ENCODE data around the gene ZNF507. TPM values are rescaled to one million over a fixed set of nuclear protein-coding genes. Genes with fewer than 3 reads are reported as not detected.
"Not testable (repeated sequence)": the region's sequence is repeated elsewhere in the genome, so short reads cannot be mapped to it uniquely, and the experiment has no call there.

ZNF507 gene
- total and polyA plus RNA-seq, 7 donors: 4.7 to 25.0 (median 23.2) TPM

- no peak for TF ChIP-seq CTCF (IDR thresholded peaks at IDR 0.05)
- H3K36me3 ChIP-seq (ENCODE audit: insufficient read depth in 1 of 2, low read depth in 1 of 2): peaks cover 0 to 38% of the 10 kb centered on the region in 2 donors
- intact Hi-C loops (cut with DNase I): no loop called here
- 55 to 72% (median 66%) methylated on average over 7 of the region's 7 CpGs for WGBS, 3 donors
- H3K27me3 ChIP-seq (ENCODE audit: insufficient read depth in 3 of 3, low read length in 2 of 3): no peaks in the 10 kb centered on the region
- H3K27ac ChIP-seq: peak overlapping the region; percentile 89
- ATAC-seq (peak in 3 of 4 donors; percentile 8 to 37 (median 9)), DNase-seq (no peak)
- H3K9me3 ChIP-seq: no peaks in the 10 kb centered on the region
- H3K4me1 ChIP-seq: peaks cover 29% of the 10 kb centered on the region
- H3K4me3 ChIP-seq: peak overlapping the region; percentile 17
Observed at GRCh38 chr19:32372726-32373517, 27.5 kb downstream of the ZNF507 start.

- Histone ChIP-seq H3K4me1 (peaks cover 29% of the 10 kb centered on the region), H3K4me3 (peak overlapping the region; percentile 17), H3K27ac (peak overlapping the region; percentile 89), H3K36me3 (ENCODE audit: insufficient read depth in 1 of 2, low read depth in 1 of 2) (peaks cover 0 to 44% of the 10 kb centered on the region in 2 donors), H3K9me3 (no peaks in the 10 kb centered on the region), H3K27me3 (ENCODE audit: insufficient read depth in 3 of 3, low read length in 2 of 3) (no peaks in the 10 kb centered on the region)
- ATAC-seq (peak; percentile 99 to 100 (median 99)), DNase-seq (no peak)
- TF ChIP-seq CTCF (IDR thresholded peaks at IDR 0.05): no peak
- 35 to 50% (median 44%) methylated on average over 10 of the region's 10 CpGs for WGBS, 3 donors
- intact Hi-C loops (cut with DNase I): no loop called here
Observed at GRCh38 chr19:32373585-32374295, 28.3 kb downstream of the ZNF507 start.

- Histone ChIP-seq H3K4me1 (peaks cover 29% of the 10 kb centered on the region), H3K27ac (peak overlapping the region; percentile 89), H3K36me3 (ENCODE audit: insufficient read depth in 1 of 2, low read depth in 1 of 2) (peaks cover 0 to 50% of the 10 kb centered on the region in 2 donors)
- DNase-seq; H3K9me3 ChIP-seq; H3K4me3 ChIP-seq; intact Hi-C loops (cut with DNase I); H3K27me3 ChIP-seq (ENCODE audit: insufficient read depth in 3 of 3, low read length in 2 of 3): not testable (repeated sequence)
- ATAC-seq: peak in 1 of 4 donors; percentile 21
- WGBS, 3 donors: 94 to 97% (median 95%) methylated on average over 3 of the region's 3 CpGs
Observed at GRCh38 chr19:32374362-32374761, 29.0 kb downstream of the ZNF507 start.

- H3K27me3 ChIP-seq (ENCODE audit: insufficient read depth in 3 of 3, low read length in 2 of 3); H3K4me3 ChIP-seq; ATAC-seq; H3K27ac ChIP-seq; DNase-seq; H3K9me3 ChIP-seq: not testable (repeated sequence)
- 96 to 98% (median 97%) methylated on average over 9 of the region's 9 CpGs for WGBS, 3 donors
- peaks cover 29% of the 10 kb centered on the region for H3K4me1 ChIP-seq
- peak; percentile 34 for TF ChIP-seq CTCF (IDR thresholded peaks at IDR 0.05)
- peaks cover 0 to 70% of the 10 kb centered on the region in 2 donors for H3K36me3 ChIP-seq (ENCODE audit: insufficient read depth in 1 of 2, low read depth in 1 of 2)
- intact Hi-C loops (cut with DNase I): loop anchor here in 1 of 2 donors (2.0 kb wide), 1 partner anchor 36 kb away; no protein-coding TSS in a partner anchor
Observed at GRCh38 chr19:32377088-32377487, 31.7 kb downstream of the ZNF507 start.

GRCh38 chr19:32380269-32380668 is 34.9 kb downstream of the ZNF507 start:
- Histone ChIP-seq H3K36me3 (ENCODE audit: insufficient read depth in 1 of 2, low read depth in 1 of 2) (peaks cover 8 to 88% of the 10 kb centered on the region in 2 donors), H3K4me3 (no peak overlapping the region), H3K4me1 (peaks cover under 1% of the 10 kb centered on the region), H3K27ac (no peak overlapping the region), H3K9me3 (no peaks in the 10 kb centered on the region), H3K27me3 (ENCODE audit: insufficient read depth in 3 of 3, low read length in 2 of 3) (no peaks in the 10 kb centered on the region)
- DNase-seq (no peak), ATAC-seq (no peak)
- WGBS, 3 donors: 87 to 96% (median 92%) methylated on average over 3 of the region's 3 CpGs
- TF ChIP-seq CTCF (IDR thresholded peaks at IDR 0.05): no peak
- intact Hi-C loops (cut with DNase I): no loop called here
